Activated T-helper 2 cell treated with anti-CD3 and anti-CD28 coated beads, Interferon-gamma antibody, Interleukin-2, Interleukin-4, amounts not matched to agents 10 μg/mL and 5 μg/mL and 100 μg/mL, durations not matched to agents 14 hours and 24 hours and 36 hours (primary cell): ENCODE measurements around the gene PRKG1. TPM values are rescaled to one million over a fixed set of nuclear protein-coding genes. Genes with fewer than 3 reads are reported as not detected.

Source experiments
- DNase-seq: peaks from one replicate; pipeline ENCODE4 v3.0.0; 2021; ENCODE audit warnings: low spot score
- H3K27ac Mint-ChIP-seq: one replicate; pipeline ENCODE4 v1.8.0; 2021; ENCODE audit warnings: mixed read lengths
- H3K27me3 Mint-ChIP-seq: one replicate; pipeline ENCODE4 v1.8.0; 2021; ENCODE audit warnings: low read depth, mixed read lengths
- H3K36me3 Mint-ChIP-seq: one replicate; pipeline ENCODE4 v1.8.0; 2021; ENCODE audit warnings: low read depth, mixed read lengths
- H3K4me1 Mint-ChIP-seq: one replicate; pipeline ENCODE4 v1.8.0; 2021; ENCODE audit warnings: low read depth, mixed read lengths
- H3K4me3 Mint-ChIP-seq: one replicate; pipeline ENCODE4 v1.8.0; 2021; ENCODE audit warnings: low read depth, mild to moderate bottlenecking, moderate library complexity, mixed read lengths
- H3K9me3 Mint-ChIP-seq: one replicate; pipeline ENCODE4 v1.8.0; 2021; ENCODE audit warnings: mixed read lengths
- intact Hi-C: fragments of 100-400 bp; cut with micrococcal nuclease; formaldehyde crosslinking; loops from one replicate; pipeline ENCODE4 v1.15.1; 2023
- total RNA-seq: library from RNA; stranded (reverse); gene quantifications from 2 replicates; pipeline ENCODE4 v1.2.3, GENCODE V29; 2022

Gene PRKG1
- total RNA-seq, 1 donor from 2014 or later: not detected

- no peaks in the 10 kb centered on the region for H3K9me3 Mint-ChIP-seq
- no peak for DNase-seq
- no peak overlapping the region for H3K27ac Mint-ChIP-seq
- H3K4me1 Mint-ChIP-seq: no peaks in the 10 kb centered on the region
- H3K27me3 Mint-ChIP-seq: no peaks in the 10 kb centered on the region
- no peaks in the 10 kb centered on the region for H3K36me3 Mint-ChIP-seq
- intact Hi-C loops: no loop called here
- no peak overlapping the region for H3K4me3 Mint-ChIP-seq
These were observed 1257.5 kb downstream of the PRKG1 start for GRCh38 chr10:52331638-52332364.

GRCh38 chr10:52332815-52333214, 1258.5 kb downstream of the PRKG1 start:
- H3K27ac Mint-ChIP-seq: no peak overlapping the region
- intact Hi-C loops: no loop called here
- no peaks in the 10 kb centered on the region for H3K36me3 Mint-ChIP-seq
- no peaks in the 10 kb centered on the region for H3K4me1 Mint-ChIP-seq
- H3K27me3 Mint-ChIP-seq: no peaks in the 10 kb centered on the region
- no peaks in the 10 kb centered on the region for H3K9me3 Mint-ChIP-seq
- no peak for DNase-seq
- no peak overlapping the region for H3K4me3 Mint-ChIP-seq

GRCh38 chr10:52334595-52334994, 1260.3 kb downstream of the PRKG1 start:
- H3K36me3 Mint-ChIP-seq: no peaks in the 10 kb centered on the region

GRCh38 chr10:52335665-52336064, 1261.4 kb downstream of the PRKG1 start:
- Mint-ChIP-seq H3K27me3 (no peaks in the 10 kb centered on the region), H3K27ac (no peak overlapping the region), H3K4me3 (no peak overlapping the region), H3K9me3 (no peaks in the 10 kb centered on the region), H3K36me3 (no peaks in the 10 kb centered on the region), H3K4me1 (no peaks in the 10 kb centered on the region)
- intact Hi-C loops: no loop called here
- DNase-seq: no peak

More at GRCh38 chr10:52334595-52334994, 1260.3 kb downstream of the PRKG1 start:
- H3K9me3 Mint-ChIP-seq: no peaks in the 10 kb centered on the region
- H3K4me3 Mint-ChIP-seq: no peak overlapping the region
- H3K27ac Mint-ChIP-seq: no peak overlapping the region
- no peaks in the 10 kb centered on the region for H3K27me3 Mint-ChIP-seq
- no peaks in the 10 kb centered on the region for H3K4me1 Mint-ChIP-seq
- intact Hi-C loops: no loop called here
- no peak for DNase-seq

GRCh38 chr10:52337225-52337624, 1262.9 kb downstream of the PRKG1 start:
- Mint-ChIP-seq H3K36me3 (no peaks in the 10 kb centered on the region), H3K27ac (no peak overlapping the region), H3K9me3 (no peaks in the 10 kb centered on the region), H3K4me1 (no peaks in the 10 kb centered on the region), H3K27me3 (no peaks in the 10 kb centered on the region), H3K4me3 (no peak overlapping the region)
- intact Hi-C loops: no loop called here
- DNase-seq: no peak

GRCh38 chr10:52343439-52343838, 1269.2 kb downstream of the PRKG1 start:
- Mint-ChIP-seq H3K4me3 (no peak overlapping the region), H3K27me3 (no peaks in the 10 kb centered on the region), H3K9me3 (no peaks in the 10 kb centered on the region), H3K36me3 (no peaks in the 10 kb centered on the region), H3K27ac (no peak overlapping the region), H3K4me1 (no peaks in the 10 kb centered on the region)
- DNase-seq: no peak
- intact Hi-C loops: no loop called here

- H3K4me1 Mint-ChIP-seq: no peaks in the 10 kb centered on the region
- intact Hi-C loops: no loop called here
- H3K4me3 Mint-ChIP-seq: no peak overlapping the region
- H3K27ac Mint-ChIP-seq: no peak overlapping the region
- H3K36me3 Mint-ChIP-seq: no peaks in the 10 kb centered on the region
- no peaks in the 10 kb centered on the region for H3K27me3 Mint-ChIP-seq
- DNase-seq: no peak
- no peaks in the 10 kb centered on the region for H3K9me3 Mint-ChIP-seq
These were observed 1272.4 kb downstream of the PRKG1 start for GRCh38 chr10:52346394-52347326.

- Mint-ChIP-seq H3K4me3 (no peak overlapping the region), H3K27me3 (no peaks in the 10 kb centered on the region), H3K4me1 (no peaks in the 10 kb centered on the region), H3K9me3 (no peaks in the 10 kb centered on the region), H3K27ac (no peak overlapping the region), H3K36me3 (no peaks in the 10 kb centered on the region)
- no peak for DNase-seq
- intact Hi-C loops: no loop called here
These were observed 1273.0 kb downstream of the PRKG1 start for GRCh38 chr10:52347327-52347667.

Other genes starting within 250 kb of the PRKG1 start
- gene A1CF, start 188.9 kb upstream of the PRKG1 start, total RNA-seq: not detected in 2 replicates